Measurements from ENCODE around the gene CIAO3. TPM values are rescaled to one million over a fixed set of nuclear protein-coding genes. Genes with fewer than 3 reads are reported as not detected.

Gene CIAO3
- total and polyA plus RNA-seq, 2 donors (not counting 1 experiment from before 2014, with no cell fraction given), result 59.4 to 68.4 TPM

DNA sequence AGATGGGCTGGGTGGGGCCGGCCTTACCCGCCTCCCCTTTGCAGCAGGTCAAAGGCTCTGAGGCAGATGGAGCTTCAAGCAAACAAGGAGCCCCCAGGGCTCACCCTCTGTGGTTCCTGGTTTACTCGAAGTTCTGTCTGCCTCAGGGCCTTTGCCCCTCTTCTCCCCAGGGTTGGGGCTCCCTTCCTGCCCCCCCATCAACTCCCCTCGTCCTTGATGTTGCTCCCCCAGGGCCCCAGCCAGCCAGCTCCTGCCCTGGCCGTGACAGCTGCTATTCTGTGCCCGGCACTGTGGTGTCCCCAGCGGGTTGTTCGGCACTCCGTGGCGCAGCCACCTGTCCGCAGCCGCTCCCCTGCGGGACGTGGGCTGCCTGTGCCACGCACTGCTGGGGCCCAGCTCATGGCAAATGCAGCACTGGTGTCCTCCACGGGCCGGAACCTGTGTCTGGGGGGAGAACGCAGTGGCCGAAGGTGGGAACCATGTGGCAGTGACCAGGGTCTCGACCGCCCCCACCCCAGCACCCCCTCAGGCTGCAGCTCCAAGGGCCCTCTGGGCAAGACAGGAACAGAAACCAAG, 30.2 kb downstream of the CIAO3 start:
- H2AFZ ChIP-seq (ENCODE audit: insufficient read depth, low read depth, low read length, poor library complexity, severe bottlenecking), result no peak overlapping the region
- H3K4me1 Mint-ChIP-seq, result peaks cover 4% of the 10 kb centered on the region
- H3K27ac Mint-ChIP-seq, result no peak overlapping the region
- no peak overlapping the region for H3K4me3 ChIP-seq (ENCODE audit: control extremely low read depth in 1 of 5, extremely low read depth in 1 of 5, insufficient read depth in 1 of 5, low read depth in 2 of 5, low read length in 4 of 5)
- H3K79me2 ChIP-seq (ENCODE audit: control insufficient read depth, insufficient read depth, low read length), result no peaks in the 10 kb centered on the region
- 60% methylated on average over 21 of the region's 21 CpGs for WGBS (ENCODE audit: insufficient coverage)
- H3K36me3 ChIP-seq (replicated peaks in 1 of 2; ENCODE audit: control extremely low read depth in 1 of 2, control insufficient read depth in 1 of 2, extremely low read depth in 1 of 2, insufficient read depth in 2 of 2, low read length in 1 of 2), result no peaks in the 10 kb centered on the region
- no peak overlapping the region for H3K4me3 Mint-ChIP-seq
- no peak overlapping the region for H3K9ac ChIP-seq (ENCODE audit: low read length)
- H3K9me3 ChIP-seq (ENCODE audit: control extremely low read depth in 1 of 3, control insufficient read depth in 2 of 3, insufficient read depth in 1 of 3, low read length in 2 of 3), result peaks cover 0 to 17% (median 0%) of the 10 kb centered on the region in 3 donors
- no peak for ATAC-seq (ENCODE audit: low read depth)
- intact Hi-C loops (cut with micrococcal nuclease), result loop anchor here (1.0 to 2.0 kb wide), 3 partner anchors 31 to 392 kb away; no protein-coding TSS in a partner anchor
- peaks cover 26% of the 10 kb centered on the region for H3K27me3 Mint-ChIP-seq
- CTCF ChIA-PET, result interaction anchor here (0.7 to 7.6 kb wide), 6 partner anchors 10 to 349 kb away, joined by 3 to 94 read pairs (median 3); partner anchors contain the start of genes ANTKMT, CHTF18 and RPUSD1
- H3K4me1 ChIP-seq (ENCODE audit: control insufficient read depth in 2 of 2, insufficient read depth in 2 of 2, low read length in 2 of 2), result peaks cover 13 to 16% of the 10 kb centered on the region in 2 donors
- TF ChIP-seq EZH2 (IDR thresholded peaks at IDR 0.05; ENCODE audit: borderline replicate concordance, insufficient read depth, low read depth, low read length, poor library complexity, severe bottlenecking), result no peak
- TF ChIP-seq CTCF (IDR thresholded peaks at IDR 0.05), result no peak
- no peak overlapping the region for H3K27ac ChIP-seq (ENCODE audit: low read length in 2 of 2)
- H3K27me3 ChIP-seq (replicated peaks in 1 of 4; ENCODE audit: control extremely low read depth in 1 of 4, control insufficient read depth in 3 of 4, insufficient read depth in 4 of 4, low read length in 3 of 4), result peaks cover 0 to 69% (median 32%) of the 10 kb centered on the region in 4 experiments
- H3K9me3 Mint-ChIP-seq (ENCODE audit: insufficient read depth), result no peaks in the 10 kb centered on the region
- POLR2A ChIA-PET, result no interaction called here
- no peaks in the 10 kb centered on the region for H4K20me1 ChIP-seq (ENCODE audit: control insufficient read depth, insufficient read depth, low read length, poor library complexity, severe bottlenecking)
- no peak overlapping the region for H3K4me2 ChIP-seq (replicated peaks; ENCODE audit: low read depth, low read length, poor library complexity, severe bottlenecking)
- no peak for DNase-seq
